HG03175 (cell line): Measurements from ENCODE around the gene MAD2L1BP.
"Not testable (repeated sequence)": the region's sequence is repeated elsewhere in the genome, so short reads cannot be mapped to it uniquely, and the experiment has no call there.

Experiments used
- ATAC-seq: cut with Tn5 transposase; IDR thresholded peaks from one replicate; pipeline ENCODE4 v1.9.1; 2021; ENCODE audit warnings: mild to moderate bottlenecking, moderate library complexity; ENCODE audit not compliant: unreplicated experiment

Gene MAD2L1BP

GRCh38 chr6:43635387-43636307, at the start of gene MAD2L1BP:
Gene MAD2L1BP, plus strand, starts transcription at chr6:43635840. Its CDS starts 36 bp downstream, at chr6:43635876.
- peak; percentile 85 for ATAC-seq

GRCh38 chr6:43588194-43588593, 47.4 kb upstream of the MAD2L1BP start:
- ATAC-seq: no peak

- ATAC-seq: not testable (repeated sequence)
These were observed 46.1 kb upstream of the MAD2L1BP start for GRCh38 chr6:43589564-43589963.

GRCh38 chr6:43593938-43594337, 41.7 kb upstream of the MAD2L1BP start:
- no peak for ATAC-seq

GRCh38 chr6:43600595-43600994, 35.0 kb upstream of the MAD2L1BP start:
- no peak for ATAC-seq

GRCh38 chr6:43604174-43604573, 31.5 kb upstream of the MAD2L1BP start:
- no peak for ATAC-seq

- no peak for ATAC-seq
These were observed 29.6 kb upstream of the MAD2L1BP start for GRCh38 chr6:43606019-43606418.

GRCh38 chr6:43608310-43608763, 27.3 kb upstream of the MAD2L1BP start:
- no peak for ATAC-seq

GRCh38 chr6:43608807-43609206, 26.8 kb upstream of the MAD2L1BP start:
- no peak for ATAC-seq

- ATAC-seq: no peak
These were observed 26.2 kb upstream of the MAD2L1BP start for GRCh38 chr6:43609402-43609801.

- ATAC-seq: no peak
These were observed 25.2 kb upstream of the MAD2L1BP start for GRCh38 chr6:43610431-43610830.

- no peak for ATAC-seq
These were observed 21.8 kb upstream of the MAD2L1BP start for GRCh38 chr6:43613721-43614395.

- ATAC-seq: no peak
These were observed 21.3 kb upstream of the MAD2L1BP start for GRCh38 chr6:43614396-43614730.

- ATAC-seq: no peak
These were observed 18.7 kb upstream of the MAD2L1BP start for GRCh38 chr6:43616725-43617472.

GRCh38 chr6:43621078-43621835, 14.4 kb upstream of the MAD2L1BP start:
- ATAC-seq: no peak

- ATAC-seq: no peak
These were observed 13.8 kb upstream of the MAD2L1BP start for GRCh38 chr6:43621836-43622180.

GRCh38 chr6:43622541-43622940, 13.1 kb upstream of the MAD2L1BP start:
- no peak for ATAC-seq

- ATAC-seq: no peak
These were observed 11.5 kb upstream of the MAD2L1BP start for GRCh38 chr6:43623880-43624785.

GRCh38 chr6:43624786-43625288, 10.8 kb upstream of the MAD2L1BP start:
- no peak for ATAC-seq
